Right renal cortex interstitium (tissue), 3 donors: ENCODE data around the gene FAAP100. TPM values are rescaled to one million over a fixed set of nuclear protein-coding genes. Genes with fewer than 3 reads are reported as not detected.

ENCODE experiments used
- DNase-seq, 3 donors: peaks; one replicate each; pipeline ENCODE4 v3.0.0-alpha.2; 2013; ENCODE audit warnings: low read depth in 3 of 3, low spot score in 2 of 3
- polyA plus RNA-seq, 3 donors: library from polyadenylated mRNA; unstranded; fragments of 120-200 nt; gene quantifications; one replicate each; pipeline ENCODE4 v1.2.1, GENCODE V29; 2013; ENCODE audit not compliant: insufficient read length in 3 of 3

Gene FAAP100
- polyA plus RNA-seq, 3 donors, result 17.0 to 18.1 (median 17.4) TPM

- no peak for DNase-seq
These were observed 59.4 kb downstream of the FAAP100 start for GRCh38 chr17:81492706-81493105.

DNA sequence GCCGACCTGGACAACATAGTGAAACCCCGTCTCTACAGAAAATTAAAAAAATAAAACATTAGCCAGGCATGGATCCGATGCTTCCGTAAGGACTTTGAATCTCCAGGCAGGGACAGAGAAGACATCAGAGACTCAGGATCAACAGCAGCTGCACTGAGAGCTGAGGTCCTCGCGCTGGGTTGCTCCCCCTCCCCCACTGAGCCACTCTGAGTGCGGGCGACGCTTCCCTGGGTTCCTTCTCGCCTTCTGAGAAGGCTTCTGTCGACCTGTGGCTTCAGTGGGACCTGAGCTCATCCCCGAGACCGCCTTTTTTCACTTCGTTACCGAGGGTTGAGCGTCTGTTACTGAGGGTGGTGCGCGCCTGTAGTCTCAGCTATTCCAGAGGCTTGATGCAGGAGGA is 60.0 kb downstream of the FAAP100 start:
- no peak for DNase-seq

GRCh38 chr17:81491761-81492160 is 60.4 kb downstream of the FAAP100 start:
- DNase-seq, result no peak

GRCh38 chr17:81491181-81491581 is 61.0 kb downstream of the FAAP100 start:
- DNase-seq, result no peak

DNA sequence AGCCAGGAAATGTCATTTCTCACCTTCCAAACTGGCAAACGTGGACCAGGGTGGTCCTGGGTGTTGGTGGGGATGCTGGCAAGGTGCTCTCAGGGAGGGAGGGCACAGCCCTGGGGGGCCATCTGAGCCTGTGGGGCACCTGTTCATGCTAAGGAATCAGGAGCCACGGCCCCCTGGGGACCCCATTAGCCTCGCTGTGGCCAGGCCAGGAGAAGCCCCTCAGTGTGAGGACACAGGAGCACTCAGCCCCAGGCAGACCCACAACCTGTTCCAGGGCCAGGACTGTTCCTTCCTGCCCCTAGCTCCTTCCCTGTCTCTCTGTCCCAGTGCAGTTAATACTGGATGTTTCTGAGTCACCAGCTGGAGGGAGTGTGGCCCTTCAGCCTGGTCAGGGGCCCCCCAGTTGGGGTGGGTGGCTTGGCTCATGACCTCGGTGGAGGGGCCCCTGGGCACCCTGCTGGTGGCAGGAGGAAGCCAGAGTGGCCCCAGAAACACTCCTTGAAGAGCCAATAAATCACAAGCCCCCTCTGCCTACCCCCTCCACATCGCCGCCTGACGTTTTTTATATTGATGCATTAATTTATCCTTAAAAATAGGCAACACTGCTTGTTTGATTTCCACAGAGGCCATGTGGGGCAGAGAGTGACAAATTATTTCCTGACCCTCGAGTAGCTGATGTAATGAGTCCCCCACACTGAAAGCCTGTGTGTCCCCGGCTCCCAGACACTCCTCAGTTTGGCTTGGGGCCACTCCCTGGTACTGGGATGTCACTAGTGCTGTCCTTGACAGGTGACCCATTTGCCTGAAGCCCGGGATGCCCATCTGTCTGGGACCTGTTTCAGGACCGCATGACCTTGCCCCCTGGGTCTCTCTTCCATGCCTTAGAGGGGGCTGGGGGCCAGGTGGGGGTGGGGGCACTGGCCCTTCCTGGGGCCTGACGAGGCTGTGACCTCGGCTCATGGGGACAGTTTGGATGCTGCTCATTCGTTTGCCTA is 61.9 kb downstream of the FAAP100 start:
- DNase-seq, result no peak

Other genes starting within 250 kb of the FAAP100 start
- gene BAHCC1, start 156.9 kb downstream of the FAAP100 start, polyA plus RNA-seq, result 10 to 100 TPM; 13.4 to 15.8 (median 15.2) TPM
- 1,000 to 10,000 TPM; 2,985 to 3,420 (median 3,066) TPM for gene ACTG1, start 39.6 kb downstream of the FAAP100 start, polyA plus RNA-seq
- 1 to 10 TPM in 2 of 3 donors, under 1 TPM in 1; 1.00 to 1.2 (median 1.1) TPM for gene FSCN2, start 24.0 kb downstream of the FAAP100 start, polyA plus RNA-seq
- 10 to 100 TPM; 51.7 to 55.7 (median 52.5) TPM for gene NPLOC4, start 84.8 kb upstream of the FAAP100 start, polyA plus RNA-seq
- gene TSPAN10, start 84.8 kb upstream of the FAAP100 start, polyA plus RNA-seq, result 1 to 10 TPM; 2.3 to 4.5 (median 2.3) TPM
- gene PDE6G, start 104.2 kb upstream of the FAAP100 start, polyA plus RNA-seq, result 10 to 100 TPM; 11.6 to 14.9 (median 12.7) TPM
- gene OXLD1, start 114.3 kb upstream of the FAAP100 start, polyA plus RNA-seq, result 10 to 100 TPM; 13.3 to 16.2 (median 14.9) TPM
- 10 to 100 TPM; 11.4 to 12.3 (median 11.4) TPM for gene CCDC137, start 114.4 kb upstream of the FAAP100 start, polyA plus RNA-seq
- gene ARL16, start 131.4 kb upstream of the FAAP100 start, polyA plus RNA-seq, result 10 to 100 TPM; 38.8 to 50.9 (median 44.0) TPM
- 10 to 100 TPM; 83.0 to 88.6 (median 86.7) TPM for gene HGS, start 131.7 kb upstream of the FAAP100 start, polyA plus RNA-seq
- 10 to 100 TPM; 38.3 to 44.0 (median 43.9) TPM for gene MRPL12, start 151.0 kb upstream of the FAAP100 start, polyA plus RNA-seq
- gene SLC25A10, start 159.9 kb upstream of the FAAP100 start, polyA plus RNA-seq, result 10 to 100 TPM; 10.7 to 13.9 (median 11.3) TPM